ENCODE measurements around the gene AGAP3.

DNA sequence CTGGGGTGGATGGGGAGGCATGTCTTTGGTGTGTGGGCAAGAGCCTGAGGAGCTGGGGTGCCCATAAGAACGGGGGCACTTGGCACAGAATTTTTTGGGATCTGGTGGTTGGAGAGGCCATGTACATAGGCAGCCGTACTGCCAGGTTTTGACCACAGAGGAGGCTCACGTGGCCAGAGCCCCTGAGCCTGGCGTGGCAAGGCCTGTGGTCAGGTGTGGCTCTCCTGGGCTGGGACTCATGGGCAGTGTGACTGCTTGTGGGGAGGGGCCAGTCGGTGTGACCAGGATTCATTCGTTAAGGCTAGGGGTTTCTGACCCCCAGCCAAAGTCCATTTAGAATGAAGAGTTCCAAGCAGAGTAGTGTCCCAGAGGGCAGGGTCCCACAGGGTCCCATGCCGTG is 38.2 kb downstream of the AGAP3 start:
- no peak for TF ChIP-seq CTCF (IDR thresholded peaks at IDR 0.05)
- TF ChIP-seq POLR2A (IDR thresholded peaks at IDR 0.05): no peak

Data from testis (tissue), 2 donors.